Skin epidermis (tissue), 12 donors: ENCODE measurements around the gene PCNX2.

Experiments
- H3K27ac ChIP-seq, 21 experiments: fragments of 200-600 bp; sonication (generic) in 11 of 21; one replicate each; pipeline ENCODE4 v1.5.0; 2020; ENCODE audit warnings: mild to moderate bottlenecking in 3 of 21, inconsistent platforms in 2 of 21, moderate library complexity in 2 of 21
- H3K4me3 ChIP-seq, 7 experiments: fragments of 200-600 bp; sonication (generic) in 2 of 7; one replicate each; pipeline ENCODE4 v1.5.0; 2020; ENCODE audit warnings: inconsistent platforms in 2 of 7, mild to moderate bottlenecking in 2 of 7, moderate library complexity in 1 of 7

Gene PCNX2

DNA sequence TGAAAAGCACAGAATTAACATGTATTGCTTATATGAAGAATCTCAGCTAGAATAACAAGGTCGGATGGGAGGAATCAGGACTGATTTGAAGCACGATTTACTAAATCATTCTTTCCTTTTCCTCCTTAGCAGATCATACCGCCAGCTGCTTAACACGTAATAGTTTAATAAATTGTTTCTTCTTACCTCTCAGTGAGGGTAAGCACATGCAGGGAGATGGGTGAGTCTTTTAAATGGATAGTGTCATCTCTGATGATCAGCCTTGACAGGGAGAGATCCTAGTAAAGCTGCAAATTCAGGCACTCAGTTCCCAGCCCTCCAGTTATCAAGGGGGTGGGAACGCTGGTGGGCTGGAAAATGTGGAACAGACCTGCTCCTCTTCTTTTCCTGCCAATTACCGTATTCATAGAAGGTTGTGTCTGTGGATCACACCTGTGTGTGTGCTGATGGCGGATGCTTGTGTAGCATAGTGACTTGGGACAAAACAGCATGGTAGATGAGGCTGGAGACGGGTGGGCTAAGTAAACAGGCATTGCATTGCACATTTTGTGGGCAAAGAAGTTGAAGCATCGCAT, 314.5 kb downstream of the PCNX2 start:
- Histone ChIP-seq H3K4me3 (no peak overlapping the region), H3K27ac (no peak overlapping the region)

DNA sequence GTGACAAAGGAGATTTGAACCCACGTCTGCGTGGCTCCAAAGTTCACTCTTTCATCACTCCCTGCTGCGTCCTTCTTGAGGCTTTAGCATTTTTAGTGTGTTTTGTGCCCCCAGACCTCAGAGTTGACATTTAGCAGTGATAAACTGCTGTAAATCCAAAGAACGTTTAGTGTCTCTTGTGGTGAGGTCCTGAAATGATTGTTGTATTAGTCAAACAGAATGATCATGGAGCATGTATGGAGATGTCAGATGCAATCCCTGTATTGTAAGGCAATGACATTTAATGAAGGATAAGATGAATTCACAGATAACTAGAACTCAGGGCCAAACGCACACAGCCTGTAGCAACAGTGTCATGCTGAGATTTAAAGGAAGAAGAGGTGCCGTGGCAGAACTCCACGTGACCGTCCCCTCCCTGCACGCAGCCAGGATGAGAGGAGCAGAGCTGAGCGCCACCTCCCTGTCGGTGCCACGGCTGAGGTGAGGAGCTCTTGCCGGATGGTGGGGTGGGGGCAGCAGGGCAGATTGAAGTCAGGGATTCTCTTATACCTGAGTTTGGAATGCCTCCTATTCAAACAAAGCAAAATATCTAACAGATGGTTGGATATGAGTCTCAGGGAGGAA, 315.1 kb downstream of the PCNX2 start:
- H3K27ac ChIP-seq: no peak overlapping the region
- H3K4me3 ChIP-seq: no peak overlapping the region

DNA sequence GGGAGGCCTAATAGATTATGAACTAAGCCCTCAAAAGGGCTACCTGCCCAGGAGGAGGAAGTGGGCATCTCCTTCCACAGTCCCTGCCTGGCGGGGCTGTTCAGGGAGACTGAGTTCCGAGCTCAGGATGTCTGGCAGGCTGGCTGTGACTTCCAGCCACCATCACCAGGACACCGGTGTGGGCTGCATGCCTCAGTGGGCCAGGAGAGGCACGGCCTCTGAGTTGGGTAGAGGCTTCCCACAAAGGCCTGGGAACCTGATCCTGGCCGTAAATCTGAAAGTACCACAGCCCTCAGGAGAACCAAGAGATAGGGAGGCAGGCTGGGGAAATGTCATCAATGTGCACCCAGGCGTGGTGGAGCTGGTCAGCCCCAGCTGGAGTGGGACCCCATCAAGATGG, 316.0 kb downstream of the PCNX2 start:
- no peak overlapping the region for H3K4me3 ChIP-seq
- no peak overlapping the region for H3K27ac ChIP-seq

DNA sequence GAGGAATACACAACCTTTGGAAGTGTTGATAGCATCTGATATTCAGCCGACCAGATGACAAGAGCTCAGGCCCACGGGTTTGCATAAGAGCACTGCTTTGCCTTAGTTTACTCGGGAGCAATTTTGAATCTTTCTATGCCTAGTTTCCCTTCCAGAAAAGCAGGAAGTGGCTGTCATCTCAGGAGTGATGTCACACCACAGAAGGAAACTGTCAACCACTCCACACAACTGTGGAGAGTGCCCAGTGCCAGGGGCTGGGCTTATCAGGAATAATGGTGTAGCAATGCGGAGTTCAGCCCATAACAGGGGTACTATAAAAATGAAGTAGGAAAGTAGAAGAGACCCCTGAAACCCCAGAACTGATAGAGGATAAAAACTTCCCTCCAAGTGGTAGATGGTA, 316.7 kb downstream of the PCNX2 start:
- no peak overlapping the region for H3K27ac ChIP-seq
- no peak overlapping the region for H3K4me3 ChIP-seq

DNA sequence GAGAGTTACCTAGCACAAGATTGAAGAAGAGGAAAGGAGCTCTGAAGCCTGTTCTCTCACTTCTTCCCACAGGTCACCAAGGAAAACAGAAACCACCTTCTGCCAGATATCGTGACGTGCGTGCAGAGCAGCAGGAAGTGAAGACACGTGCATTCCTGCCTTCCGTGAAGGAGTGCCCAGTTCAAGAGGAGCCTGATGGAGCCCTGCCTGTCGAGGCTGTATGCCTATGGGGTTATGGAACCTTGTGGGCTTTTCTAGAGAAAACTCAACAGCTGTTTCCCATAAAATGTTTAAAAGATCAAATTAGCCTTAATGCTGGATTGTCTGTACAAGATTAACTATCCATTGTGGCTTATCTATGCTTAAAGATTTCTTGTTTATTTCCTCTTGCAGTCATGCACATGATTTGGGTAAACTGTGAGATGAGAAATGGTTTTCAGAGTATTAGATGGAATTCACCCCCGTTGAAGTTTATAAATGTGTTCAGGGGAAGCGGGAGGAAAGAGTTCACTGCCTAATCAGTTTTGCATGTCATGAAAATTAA, 317.4 kb downstream of the PCNX2 start:
- Histone ChIP-seq H3K27ac (peak overlapping the region in 1 of 21 experiments; percentile 4), H3K4me3 (no peak overlapping the region)

DNA sequence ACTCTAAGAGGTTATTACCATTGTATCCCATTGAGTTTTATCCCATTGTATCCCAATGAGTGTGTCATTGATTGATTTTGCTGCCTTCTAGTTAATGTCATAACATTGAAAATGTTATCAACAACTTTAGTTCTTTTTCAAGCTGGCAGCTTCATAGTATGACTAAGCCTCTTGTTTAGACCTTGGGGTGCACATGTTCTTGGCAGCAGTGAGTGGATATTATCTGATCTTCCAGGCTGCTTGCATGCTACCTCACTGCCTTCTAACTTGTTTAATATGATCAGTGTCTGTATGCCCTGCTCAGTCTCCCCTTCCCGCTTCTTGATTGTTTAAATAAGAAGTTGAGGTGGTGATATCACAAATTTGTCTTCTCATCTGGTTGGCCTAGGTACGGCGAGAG, 320.6 kb downstream of the PCNX2 start:
- no peak overlapping the region for H3K27ac ChIP-seq
- no peak overlapping the region for H3K4me3 ChIP-seq

DNA sequence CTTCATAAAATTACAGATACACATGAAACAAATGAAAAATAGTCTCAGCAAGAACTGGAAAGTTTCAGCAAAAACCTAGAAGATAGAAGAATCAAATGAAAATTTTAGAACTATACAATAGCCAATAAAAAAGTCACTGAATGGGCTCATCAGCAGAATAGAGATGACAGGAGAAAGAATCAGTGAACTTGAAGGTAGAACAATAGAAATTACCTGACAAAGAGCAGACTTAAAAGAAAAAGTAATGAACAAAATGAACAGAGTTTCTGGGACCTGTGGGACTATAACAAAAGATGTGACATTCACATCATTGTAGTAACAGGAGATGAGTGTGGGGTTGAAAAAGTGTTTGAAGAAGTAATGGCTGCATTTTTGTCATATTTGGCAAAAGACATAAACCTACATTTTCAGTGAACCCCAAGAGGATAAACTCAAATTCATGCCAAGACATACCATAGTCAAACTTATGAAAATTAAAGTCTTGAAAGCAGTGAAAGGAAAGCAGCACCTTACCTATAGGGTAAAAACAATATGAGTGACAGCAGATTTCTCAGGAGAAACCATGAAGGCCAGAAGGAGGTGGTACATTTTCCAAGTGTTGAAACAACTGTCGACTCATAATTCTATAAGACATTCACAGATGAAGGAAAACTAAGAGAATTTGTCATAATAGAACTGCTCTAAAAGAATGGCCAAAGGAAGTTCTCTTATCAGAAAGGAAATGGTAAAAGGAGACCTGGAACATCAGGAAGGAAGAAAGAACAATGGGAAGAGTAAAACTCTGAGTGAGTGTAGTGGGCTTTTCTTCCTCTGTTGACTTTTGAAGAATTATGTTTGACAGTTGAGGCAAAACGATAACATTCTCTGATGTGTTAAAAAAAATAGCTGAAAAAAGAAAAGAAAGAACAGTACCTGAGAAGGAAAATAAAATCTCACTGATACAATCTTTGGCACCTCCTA, 321.6 kb downstream of the PCNX2 start:
- H3K27ac ChIP-seq: no peak overlapping the region
- H3K4me3 ChIP-seq: no peak overlapping the region

DNA sequence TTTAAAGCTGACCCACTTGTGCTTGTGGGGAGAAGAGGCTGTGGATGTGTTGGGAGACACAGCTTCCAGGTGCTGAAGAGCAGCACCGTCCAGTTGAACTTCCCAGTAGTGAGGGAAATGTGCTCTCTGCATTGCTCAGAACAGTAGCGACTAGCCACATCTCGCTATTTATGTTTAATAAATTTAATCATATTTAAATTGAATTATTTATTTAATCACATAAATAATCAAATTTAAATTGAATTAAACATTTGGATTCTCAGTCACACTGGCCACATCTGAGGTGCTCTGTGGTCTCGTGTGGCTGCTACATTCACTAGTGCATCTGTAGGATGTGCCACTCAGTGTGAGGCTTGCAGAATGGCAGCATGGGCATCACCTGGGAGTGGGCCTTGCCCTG, 325.0 kb downstream of the PCNX2 start:
- H3K27ac ChIP-seq: no peak overlapping the region
- no peak overlapping the region for H3K4me3 ChIP-seq

DNA sequence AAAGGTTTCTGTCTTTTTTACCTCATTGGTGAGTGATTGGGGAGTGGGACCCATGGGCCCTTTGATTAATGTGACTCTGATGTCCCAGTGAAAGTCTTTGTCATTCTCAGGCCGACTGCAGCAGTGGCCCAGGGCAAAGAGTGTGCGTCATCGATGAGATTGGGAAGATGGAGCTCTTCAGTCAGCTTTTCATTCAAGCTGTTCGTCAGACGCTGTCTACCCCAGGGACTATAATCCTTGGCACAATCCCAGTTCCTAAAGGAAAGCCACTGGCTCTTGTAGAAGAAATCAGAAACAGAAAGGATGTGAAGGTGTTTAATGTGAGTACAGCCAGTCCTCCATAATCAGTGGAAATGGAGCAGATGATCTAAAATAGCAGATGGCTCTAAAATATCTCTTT, 325.7 kb downstream of the PCNX2 start:
- H3K27ac ChIP-seq: no peak overlapping the region

DNA sequence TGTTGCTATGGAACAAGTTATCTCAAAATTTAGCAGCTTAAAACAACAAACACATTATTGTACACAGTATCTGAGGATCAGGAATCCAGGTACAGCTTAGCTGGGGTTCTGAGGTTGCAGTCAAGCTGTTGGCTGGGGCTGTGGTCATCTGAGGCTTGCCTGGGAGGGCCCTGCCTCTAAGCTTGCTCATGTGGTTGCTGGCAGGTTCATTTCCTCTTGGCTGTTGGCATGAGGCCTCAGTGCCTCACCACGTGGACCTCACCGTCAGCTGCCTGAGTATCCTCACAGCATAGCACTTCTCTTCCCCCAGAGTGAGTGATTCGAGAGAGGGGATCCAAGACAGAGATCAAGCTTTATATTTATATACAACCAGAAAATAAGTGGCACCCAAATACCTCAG, 326.6 kb downstream of the PCNX2 start:
- H3K27ac ChIP-seq: no peak overlapping the region
- no peak overlapping the region for H3K4me3 ChIP-seq

More for the DNA sequence above, 325.7 kb downstream of the PCNX2 start:
- no peak overlapping the region for H3K4me3 ChIP-seq

DNA sequence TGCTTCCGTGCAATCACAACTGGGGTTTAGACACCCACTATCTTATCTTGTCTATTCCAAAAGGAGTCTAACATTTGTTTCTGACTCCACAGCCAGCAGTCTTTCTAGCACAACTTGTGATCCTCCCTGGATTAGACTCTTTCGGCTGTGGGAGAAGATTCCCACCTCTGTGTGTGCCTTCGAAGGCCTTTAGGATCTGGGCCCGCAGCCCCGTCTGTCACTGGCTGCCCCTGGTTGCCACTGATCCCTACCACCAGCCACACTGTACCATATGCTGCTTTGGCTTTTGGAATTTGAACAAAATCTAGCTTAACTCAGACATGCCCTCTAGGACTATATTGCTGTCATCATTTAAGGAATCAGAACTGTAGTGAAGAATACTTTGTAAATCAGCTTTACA, 327.1 kb downstream of the PCNX2 start:
- Histone ChIP-seq H3K27ac (no peak overlapping the region), H3K4me3 (no peak overlapping the region)

DNA sequence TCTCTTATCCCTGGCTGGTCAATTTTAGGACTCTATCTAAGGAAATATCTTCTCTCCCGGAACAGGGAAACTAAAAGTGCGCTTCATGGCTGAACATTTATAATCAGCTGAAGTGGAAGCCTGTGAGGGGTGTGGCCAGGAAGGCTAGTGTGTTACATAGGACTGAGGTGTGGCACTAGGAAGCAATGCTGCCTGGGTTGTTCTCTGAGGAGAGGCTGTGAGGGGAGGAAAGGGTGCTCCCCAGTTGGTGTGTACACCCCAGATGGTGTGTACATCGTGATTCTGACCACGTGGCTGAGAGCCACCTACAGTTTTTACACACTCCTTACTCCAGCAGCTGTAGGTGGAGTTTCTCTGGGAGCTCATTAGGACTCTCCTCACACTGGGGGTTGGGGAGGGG, 328.9 kb downstream of the PCNX2 start:
- Histone ChIP-seq H3K4me3 (no peak overlapping the region), H3K27ac (no peak overlapping the region)

DNA sequence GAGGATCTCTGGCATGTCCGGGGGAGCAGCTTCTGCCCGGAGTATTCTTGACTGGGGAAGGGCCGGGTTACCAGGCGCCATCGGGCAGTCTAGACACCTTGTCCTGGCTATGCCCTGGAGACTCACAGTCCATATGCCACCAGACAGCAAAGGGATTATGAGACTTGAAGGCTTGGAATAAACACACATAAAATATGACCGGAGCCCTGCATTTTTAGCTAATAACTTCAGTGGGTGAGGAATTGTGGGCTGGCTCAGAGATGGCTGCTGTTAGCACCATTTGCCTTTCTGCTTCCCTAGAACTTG, 329.7 kb downstream of the PCNX2 start:
- H3K27ac ChIP-seq: no peak overlapping the region
- H3K4me3 ChIP-seq: no peak overlapping the region

DNA sequence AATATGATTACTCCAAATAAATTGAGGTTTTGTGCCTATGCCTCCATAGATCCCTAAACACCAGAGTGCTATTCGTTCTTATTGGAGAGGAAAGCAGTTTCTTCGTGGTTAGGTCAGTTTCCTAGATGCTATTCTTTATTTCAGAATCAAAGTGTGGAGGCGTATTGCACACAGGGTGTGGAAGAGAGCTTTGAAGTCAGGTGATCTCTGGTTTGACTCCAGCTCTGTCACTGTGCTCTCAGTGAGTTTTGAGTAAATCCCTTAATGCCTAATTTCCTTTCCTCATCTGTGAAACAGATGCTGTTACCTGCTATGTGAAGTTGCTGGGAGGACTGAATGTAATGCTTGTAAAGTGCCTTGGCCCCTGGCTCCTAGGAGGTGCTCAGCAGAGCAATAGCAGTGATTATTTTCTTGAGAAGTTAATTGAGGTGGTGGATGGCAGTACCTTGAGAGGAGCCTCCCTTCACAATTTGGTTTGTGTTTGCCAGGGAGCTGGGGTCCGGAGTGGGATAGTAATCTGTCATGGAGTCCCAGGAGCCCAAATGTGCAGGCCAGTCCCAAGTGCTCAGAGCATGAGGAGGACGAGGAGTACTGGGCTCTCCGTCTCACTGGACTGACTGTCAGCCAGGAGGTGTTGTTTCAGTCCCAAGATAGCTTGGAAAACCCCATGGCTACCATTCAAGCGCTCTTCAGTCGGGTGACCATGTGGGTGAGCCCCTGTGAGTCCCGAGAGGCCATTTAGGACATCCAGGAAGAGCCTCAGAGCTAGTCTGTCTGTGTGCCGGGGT, 330.2 kb downstream of the PCNX2 start:
- Histone ChIP-seq H3K4me3 (no peak overlapping the region), H3K27ac (no peak overlapping the region)

DNA sequence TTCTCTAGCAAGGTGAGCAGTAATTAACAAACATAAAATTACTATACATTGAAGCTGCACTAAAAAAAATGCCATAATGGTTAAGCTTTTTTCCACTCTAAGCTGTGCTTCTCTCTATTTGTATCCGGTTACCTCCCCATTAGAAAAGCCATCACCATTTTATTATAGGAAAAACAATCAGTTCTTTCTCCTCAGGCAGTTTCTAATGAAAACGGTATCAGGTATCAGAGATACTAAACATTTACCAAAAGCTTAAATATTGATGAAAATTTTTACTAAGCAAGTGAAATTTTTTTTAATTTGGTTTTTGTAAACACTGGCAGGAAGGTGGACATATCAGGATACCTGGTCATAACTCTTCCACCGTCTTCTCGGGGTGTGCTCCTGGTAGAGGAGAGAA, 330.9 kb downstream of the PCNX2 start:
- Histone ChIP-seq H3K27ac (no peak overlapping the region), H3K4me3 (no peak overlapping the region)

DNA sequence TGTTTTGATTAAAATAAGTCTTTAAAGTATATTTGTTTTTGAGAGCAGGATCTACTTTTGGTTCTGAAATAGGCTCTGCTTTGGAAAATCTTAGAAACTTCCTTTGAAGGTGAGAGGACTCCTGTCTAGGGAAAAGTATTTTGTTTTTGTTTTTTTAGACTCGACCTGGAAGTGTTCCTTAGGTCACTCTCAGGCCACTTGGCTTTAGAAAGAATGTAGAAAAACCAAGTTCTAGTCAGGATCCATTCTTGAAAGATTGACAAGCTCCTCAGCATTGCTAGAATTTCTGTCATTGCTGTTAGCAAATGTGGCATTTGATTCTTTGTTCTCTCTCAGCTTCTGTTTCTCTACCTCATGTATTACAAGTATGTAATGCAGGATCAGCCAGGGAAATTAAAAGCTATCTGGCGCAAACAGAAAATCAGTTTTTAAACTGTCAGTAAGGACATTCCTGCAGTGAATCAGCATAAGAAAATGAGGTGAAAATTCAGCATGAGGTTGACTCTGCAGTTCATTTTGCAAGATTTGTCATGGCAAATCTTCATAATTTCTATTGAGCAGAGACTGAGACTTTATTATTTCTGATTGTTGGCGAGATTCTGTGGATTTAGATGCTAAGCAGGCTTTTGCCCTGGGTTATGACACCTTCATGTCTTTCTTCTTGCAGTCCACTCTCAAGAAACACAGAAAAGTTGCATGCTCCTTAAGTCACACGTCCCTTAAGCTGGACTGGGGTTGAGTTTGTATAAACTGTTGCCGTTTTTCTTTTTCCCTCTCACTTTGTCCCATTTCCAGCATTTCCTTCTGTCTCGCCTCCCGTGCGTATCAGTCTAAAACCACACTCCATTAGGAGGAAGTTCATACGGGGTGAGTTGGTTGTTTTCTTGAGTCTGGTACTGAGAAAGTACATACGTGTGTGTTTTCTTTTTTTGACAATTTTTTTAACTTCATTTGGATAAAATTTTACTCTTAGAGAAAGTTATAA, 332.5 kb downstream of the PCNX2 start:
- peak overlapping the region in 6 of 21 experiments; percentile 1 to 42 (median 25) for H3K27ac ChIP-seq
- H3K4me3 ChIP-seq: no peak overlapping the region

DNA sequence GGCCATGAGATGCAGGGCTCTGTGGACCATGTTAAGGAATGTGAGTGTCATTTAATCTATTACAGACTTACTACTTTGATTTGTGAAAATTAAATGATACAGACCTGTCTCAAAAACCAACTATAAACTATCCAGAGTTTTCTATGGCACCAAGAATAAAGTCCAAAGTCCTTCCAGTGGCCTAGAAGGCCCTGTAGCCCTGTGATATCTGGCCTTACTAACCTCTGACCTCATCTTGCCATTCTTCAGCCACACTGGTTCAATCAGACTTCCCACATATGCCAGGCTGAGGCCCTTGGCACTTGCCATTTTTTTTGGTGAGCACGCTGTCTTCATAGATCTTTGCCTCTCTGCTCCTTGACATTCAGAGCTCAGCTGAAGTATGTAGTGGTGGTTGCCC, 337.5 kb downstream of the PCNX2 start:
- H3K27ac ChIP-seq: no peak overlapping the region
- H3K4me3 ChIP-seq: no peak overlapping the region

DNA sequence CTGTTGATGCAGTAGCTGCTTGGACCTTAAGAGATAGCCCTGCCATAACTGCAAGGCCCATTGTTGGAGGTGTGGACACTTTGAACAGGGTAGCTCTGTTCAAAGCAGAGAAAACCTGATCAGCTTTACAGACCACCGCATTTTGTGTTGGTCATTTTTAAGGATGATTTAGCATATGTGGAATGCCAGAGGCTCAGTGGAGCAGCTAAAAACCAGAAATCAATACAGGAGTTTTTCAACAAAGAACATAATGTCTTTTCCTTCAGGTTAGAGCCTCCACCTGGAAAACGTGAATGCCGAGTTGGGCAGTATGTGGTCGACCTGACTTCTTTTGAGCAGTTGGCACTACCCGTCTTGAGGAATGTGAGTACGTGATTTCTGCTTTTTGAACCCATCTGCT, 339.4 kb downstream of the PCNX2 start:
- Histone ChIP-seq H3K4me3 (no peak overlapping the region), H3K27ac (no peak overlapping the region)
